ENCODE data around the gene CD300LD.
A peak's percentile ranks its signal among the peaks of the same experiment; 100 is the strongest.
"Not testable (repeated sequence)": the region's sequence is repeated elsewhere in the genome, so short reads cannot be mapped to it uniquely, and the experiment has no call there.

Gene CD300LD

DNA sequence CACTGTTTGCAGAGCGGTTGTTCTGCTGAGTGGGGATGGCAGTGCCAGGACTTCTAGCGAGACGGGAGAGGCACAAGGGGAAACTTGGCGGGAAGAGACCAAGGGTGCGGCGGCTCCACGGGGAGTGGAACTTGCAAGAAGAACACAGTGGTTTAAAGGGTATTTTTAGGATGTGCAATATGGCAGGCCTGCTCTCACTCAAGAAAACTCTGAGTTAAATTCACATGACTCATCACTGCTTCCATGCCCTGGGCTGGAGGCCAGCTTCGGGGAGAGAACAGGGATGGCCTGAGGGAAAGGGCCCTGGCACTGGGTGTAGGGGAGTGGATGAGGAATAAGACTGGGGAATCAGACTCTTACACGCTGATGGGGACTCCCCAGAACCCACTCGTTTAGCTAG lies 13.3 kb upstream of the CD300LD start:
- DNase-seq: peak; percentile 41

DNA sequence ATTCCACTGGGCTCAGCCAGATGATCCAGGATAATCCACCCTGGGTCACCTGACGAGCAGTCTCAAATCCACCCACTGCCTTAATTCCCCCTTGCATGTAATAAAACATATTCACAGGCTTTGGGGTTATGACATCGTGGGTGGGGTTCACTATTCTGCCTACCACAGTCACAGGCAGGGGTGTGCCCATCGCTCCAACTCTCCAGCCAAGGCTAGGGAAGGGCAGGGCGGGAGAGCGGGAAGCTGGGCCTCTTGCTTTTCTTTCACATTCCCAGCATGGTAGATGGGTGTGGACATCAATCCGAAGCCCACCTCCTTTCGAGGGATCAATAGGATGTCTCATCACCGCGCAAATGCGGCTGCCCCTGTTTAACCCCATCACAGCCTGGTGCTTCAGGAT lies 12.7 kb upstream of the CD300LD start:
- no peak for DNase-seq

DNA sequence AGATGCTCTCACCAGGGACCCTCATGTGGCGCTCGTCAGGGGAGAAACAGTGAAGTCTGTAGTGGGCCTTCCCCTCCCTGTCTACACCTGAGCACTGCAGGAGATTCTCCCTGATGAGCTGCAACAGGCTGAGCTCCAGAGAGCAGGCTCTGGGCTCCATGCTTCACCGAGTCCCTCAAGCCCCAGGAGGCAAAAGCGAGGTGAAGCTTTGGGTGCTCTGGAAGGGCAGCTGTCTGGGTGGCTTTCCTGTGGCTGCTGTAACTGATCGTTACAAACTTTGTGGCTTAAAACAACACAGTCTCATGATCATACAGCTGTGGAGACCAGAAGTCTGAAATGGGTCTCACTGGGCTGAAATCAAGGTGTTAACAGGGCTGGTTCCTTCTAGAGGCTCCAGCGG lies 12.1 kb upstream of the CD300LD start:
- DNase-seq: no peak

DNA sequence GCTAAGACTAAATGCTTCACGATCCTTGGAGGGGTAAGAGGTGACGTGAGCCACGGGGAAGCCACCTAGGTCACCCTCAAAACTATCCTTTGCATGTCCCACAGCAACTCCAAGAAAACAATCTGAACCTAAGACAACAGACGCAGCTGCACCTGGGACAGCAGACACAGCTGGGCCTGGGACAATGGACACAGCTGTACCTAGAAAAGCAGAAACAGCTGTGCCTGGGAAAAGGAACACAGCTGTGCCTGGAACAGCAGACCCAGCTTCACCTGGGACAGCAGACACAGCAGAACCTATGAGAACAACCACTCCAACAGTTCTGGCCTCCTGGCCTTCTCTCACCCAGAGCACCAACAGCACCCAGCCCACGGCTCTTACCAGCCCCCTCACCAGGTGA lies 11.7 kb upstream of the CD300LD start:
- no peak for DNase-seq

DNA sequence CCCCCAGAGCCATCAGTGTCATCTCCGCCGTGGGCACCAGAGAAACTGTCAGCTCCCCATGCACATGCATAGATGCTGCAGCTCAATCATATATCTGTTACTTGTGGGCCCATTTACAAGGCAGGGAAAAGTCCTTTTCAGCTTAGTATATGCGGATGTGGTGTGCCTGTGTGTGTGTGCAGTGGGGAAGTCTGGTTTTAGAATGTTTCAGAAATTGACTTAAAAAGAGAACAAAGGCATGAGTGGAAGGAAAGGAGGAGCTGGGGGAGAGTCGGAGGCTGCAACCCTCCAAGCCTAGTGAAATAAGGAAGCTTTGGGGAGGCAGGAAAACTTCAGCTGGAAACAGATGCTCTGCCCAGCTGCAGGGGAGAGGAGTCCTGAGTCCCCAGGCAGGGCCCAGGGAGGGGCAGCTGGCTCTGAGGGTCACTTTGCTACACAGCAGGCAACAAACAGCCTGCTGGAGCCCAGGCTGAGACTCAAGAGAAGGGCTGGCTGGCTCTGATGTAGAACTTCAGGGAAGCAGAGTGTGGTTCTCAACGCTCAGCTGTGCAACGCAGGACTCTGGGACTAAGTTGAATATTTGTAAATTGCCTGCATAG lies 11.1 kb upstream of the CD300LD start:
- DNase-seq: no peak

GRCh38 chr17:74601944-74602572 lies 10.0 kb upstream of the CD300LD start:
- no peak for DNase-seq

GRCh38 chr17:74599448-74599939 lies 7.4 kb upstream of the CD300LD start:
- DNase-seq: no peak

- no peak for DNase-seq
Observed at GRCh38 chr17:74599023-74599399, 6.9 kb upstream of the CD300LD start.

- DNase-seq: no peak
Observed at GRCh38 chr17:74598346-74599022, 6.4 kb upstream of the CD300LD start.

DNA sequence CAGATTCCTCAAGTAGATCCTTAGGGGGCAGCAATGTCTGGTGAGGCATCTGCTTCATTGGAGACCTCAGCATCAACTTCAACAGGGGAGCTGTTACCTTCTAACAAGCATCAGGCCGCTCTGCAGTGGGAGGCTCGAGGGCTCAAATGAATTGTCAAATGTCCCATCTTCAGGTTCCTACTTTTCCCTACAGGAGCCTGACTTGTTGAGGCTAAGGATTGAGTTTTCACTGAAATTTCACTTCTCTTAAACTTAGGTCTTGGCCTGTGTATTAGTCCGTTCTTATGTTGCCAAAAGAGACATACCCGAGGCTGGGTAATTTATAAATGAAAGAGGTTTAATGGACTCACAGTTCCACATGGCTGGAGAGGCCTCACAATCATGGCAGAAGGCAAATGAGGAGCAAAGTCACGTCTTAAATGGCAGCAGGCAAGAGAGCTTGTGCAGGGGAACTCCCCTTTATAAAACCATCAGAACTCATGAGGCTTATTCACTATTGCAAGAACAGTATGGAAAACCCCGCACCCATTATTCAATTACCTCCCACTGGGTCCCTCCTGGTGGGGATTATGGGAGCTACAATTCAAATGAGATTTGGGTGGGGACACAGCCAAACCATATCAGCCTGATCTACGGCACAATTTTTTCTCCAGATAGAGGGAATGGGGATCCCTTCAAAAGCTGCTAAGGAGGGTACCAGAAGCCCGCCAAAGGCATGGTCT lies 5.1 kb upstream of the CD300LD start:
- no peak for DNase-seq

- DNase-seq: no peak
Observed at GRCh38 chr17:74595037-74595750, 3.1 kb upstream of the CD300LD start.

GRCh38 chr17:74591503-74591902 lies 580 bp downstream of the CD300LD start:
- DNase-seq: no peak

- DNase-seq: no peak
Observed at GRCh38 chr17:74585711-74586110, 6.4 kb downstream of the CD300LD start.

DNA sequence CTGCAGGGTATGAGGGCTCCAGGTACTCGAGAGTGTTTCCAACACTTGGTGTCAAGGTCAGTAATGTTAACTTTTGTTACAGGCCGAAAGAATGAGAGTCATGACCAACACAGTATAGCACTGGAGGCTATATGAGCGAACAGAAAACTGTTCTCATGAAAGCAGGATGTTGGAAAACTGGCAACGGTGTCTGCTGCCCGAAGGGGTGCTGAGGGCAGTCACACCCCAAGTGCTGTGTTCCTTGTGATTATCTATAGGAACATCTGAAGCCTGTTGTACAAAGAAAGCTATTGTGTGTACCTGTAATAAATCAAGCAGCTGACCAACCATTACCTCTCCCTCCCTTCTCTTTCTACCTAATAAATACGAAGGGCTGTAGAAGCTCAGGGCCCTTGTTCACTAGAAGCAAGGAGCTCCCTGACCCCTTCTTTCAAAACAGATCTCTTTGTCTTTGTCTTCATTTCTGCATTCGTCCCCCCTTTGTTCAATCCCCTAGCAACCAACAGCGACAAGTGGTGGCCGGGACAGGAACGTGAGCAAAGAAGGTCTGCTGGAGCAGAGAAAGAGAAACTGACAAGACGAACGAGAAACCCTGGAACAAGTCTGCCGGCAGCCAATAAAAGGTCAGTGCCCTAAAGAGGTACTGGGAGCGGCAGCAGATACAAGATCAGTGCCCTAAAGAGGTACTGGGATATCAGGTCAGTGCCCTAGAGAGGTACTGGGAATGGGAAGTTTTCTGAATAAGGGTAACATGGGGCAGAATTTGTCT lies 7.6 kb downstream of the CD300LD start:
- no peak for DNase-seq

DNA sequence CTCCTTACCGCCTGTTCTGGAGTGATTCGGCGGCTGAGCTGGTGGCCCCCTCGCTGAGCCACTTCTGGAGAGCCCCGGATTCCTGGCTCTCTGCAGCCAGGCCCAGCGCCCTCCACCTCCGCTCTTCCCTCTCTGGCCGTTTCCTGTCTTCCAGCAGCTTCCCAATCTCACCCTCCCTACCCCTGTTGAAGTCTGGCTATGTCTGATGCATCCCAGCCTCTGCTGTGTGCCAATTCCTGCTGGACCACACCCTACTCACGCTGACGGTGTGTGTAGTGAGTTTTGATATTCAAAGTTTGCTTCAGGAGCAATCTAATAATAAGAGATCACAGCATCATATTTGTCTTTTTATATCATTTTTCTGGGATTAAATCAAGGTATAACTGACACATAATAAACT lies 9.4 kb downstream of the CD300LD start:
- DNase-seq: no peak

- no peak for DNase-seq
Observed at GRCh38 chr17:74579900-74580299, 12.2 kb downstream of the CD300LD start.

GRCh38 chr17:74578979-74579378 lies 13.1 kb downstream of the CD300LD start:
- DNase-seq: no peak

- DNase-seq: no peak
Observed at GRCh38 chr17:74574489-74575142, 17.5 kb downstream of the CD300LD start.

DNA sequence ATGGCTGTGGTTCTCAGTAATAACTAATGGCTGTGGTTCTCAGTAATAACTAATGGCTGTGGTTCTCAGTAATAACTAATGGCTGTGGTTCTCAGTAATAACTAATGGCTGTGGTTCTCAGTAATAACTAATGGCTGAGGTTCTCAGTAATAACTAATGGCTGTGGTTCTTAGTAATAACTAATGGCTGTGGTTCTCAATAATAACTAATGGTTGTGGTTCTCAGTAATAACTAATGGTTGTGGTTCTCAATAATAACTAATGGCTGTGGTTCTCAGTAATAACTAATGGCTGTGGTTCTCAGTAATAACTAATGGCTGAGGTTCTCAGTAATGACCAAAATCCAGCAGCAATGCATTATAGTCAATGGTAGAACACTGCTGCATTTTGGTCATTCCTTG lies 18.4 kb downstream of the CD300LD start:
- DNase-seq: not testable (repeated sequence)

DNA sequence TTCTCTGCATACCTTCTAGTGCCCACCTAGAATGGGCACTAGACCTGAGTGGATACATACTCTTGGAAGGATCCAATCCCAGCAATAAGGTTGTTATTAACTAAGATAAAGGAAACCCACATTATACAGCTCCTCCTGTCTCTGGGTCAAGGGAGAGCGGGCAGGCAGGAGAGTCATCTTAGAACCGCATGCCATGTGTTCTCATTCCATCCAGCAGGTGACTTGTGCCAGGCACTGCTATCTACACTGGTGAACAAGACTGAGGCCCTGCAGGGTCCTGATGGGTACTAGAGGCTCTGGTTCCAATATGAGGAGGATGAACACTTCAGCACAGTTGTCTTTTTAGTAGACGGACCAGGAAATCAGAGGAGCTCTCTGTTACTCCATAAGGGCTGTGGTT lies 18.9 kb downstream of the CD300LD start:
- DNase-seq: no peak

DNA sequence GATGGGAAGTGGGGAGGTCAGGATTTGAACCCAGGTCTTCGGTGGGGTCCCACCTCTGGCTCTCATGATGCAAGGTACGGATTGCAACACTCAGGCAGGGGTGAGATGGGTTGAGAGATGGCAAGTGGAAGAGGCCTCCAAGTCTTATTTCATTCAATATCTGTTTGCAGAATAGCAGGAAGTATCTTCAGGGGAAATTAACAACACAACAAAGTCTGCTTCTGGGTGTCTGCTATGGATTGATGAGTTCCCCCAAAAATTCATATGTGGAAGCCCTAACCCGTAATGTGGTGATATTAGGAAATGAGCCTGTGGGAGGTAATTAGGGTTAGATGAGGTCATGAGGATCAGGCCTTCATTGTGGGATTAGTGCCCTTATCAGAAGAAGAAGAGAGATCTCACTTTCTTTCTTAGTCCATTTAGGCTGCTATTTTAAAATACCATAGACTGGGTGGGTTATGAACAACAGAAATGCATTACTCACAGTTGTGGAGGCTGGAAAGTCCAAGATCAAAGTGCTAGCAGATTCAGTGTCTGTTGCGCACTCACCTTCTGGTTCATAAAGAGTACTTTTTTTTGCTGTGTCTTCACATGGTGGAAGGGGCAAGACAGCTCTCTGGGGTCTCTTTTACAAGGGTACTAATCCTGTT lies 20.3 kb downstream of the CD300LD start:
- DNase-seq: no peak

Measured in right hindlimb (tissue), 1 donor.